Measurements from ENCODE around the gene KLF15. TPM values are rescaled to one million over a fixed set of nuclear protein-coding genes. Genes with fewer than 3 reads are reported as not detected.

Gene KLF15
- total and polyA plus RNA-seq, 9 of the 15 experiments (the other 6 are each of a cell fraction or from before 2014, with no cell fraction given), result 0.08 to 4.8 (median 1.2) TPM

DNA sequence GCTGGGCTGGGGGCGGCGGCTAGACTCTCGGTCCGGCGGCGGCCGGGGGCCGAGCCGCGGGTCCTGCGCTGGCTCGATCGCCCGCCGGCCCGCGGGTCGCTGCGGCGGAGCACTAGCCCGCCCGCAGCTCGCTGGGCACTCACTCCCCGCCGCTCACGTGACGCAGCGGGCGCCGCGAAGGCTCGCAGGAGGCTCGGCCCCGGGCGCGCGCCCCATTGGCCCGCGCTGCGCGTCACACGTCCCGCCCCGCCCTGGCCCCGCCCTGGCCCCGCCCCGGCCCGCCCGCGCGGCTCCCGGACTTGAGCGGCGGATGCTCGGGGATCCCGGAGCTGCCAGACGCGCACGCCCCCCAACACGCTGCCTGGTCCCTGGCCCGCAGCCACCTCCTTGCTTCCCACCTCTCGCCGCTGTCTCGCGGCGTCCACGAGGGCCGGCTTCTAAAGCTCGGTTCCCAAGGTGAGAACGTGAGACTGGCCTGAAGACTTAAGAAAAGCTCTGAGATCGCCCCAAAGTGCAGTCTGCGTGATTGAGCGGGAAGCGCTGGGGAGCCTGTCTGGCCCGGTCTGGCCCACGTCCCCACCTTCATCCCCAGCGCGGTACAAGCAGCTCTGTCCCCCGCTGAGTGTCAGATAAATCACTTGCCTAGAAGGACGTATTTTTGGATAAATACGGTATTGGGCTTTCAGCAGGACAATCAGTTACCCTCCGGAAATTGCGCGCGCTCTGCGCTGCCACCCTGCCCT lies at the start of gene KLF15 (continued):
- TF ChIP-seq SP2 (IDR thresholded peaks at IDR 0.05; ENCODE audit: extremely low read depth, low read depth, low read length, poor library complexity, severe bottlenecking), result no peak
- TF ChIP-seq, protein P1, sequence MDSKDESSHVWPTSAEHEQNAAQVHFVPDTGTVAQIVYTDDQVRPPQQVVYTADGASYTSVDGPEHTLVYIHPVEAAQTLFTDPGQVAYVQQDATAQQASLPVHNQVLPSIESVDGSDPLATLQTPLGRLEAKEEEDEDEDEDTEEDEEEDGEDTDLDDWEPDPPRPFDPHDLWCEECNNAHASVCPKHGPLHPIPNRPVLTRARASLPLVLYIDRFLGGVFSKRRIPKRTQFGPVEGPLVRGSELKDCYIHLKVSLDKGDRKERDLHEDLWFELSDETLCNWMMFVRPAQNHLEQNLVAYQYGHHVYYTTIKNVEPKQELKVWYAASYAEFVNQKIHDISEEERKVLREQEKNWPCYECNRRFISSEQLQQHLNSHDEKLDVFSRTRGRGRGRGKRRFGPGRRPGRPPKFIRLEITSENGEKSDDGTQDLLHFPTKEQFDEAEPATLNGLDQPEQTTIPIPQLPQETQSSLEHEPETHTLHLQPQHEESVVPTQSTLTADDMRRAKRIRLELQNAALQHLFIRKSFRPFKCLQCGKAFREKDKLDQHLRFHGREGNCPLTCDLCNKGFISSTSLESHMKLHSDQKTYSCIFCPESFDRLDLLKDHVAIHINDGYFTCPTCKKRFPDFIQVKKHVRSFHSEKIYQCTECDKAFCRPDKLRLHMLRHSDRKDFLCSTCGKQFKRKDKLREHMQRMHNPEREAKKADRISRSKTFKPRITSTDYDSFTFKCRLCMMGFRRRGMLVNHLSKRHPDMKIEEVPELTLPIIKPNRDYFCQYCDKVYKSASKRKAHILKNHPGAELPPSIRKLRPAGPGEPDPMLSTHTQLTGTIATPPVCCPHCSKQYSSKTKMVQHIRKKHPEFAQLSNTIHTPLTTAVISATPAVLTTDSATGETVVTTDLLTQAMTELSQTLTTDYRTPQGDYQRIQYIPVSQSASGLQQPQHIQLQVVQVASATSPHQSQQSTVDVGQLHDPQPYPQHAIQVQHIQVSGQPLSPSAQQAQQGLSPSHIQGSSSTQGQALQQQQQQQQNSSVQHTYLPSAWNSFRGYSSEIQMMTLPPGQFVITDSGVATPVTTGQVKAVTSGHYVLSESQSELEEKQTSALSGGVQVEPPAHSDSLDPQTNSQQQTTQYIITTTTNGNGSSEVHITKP (IDR thresholded peaks at IDR 0.05; ENCODE audit: partially characterized antibody), result no peak
- TF ChIP-seq ZNF41 (CRISPR knock-in tag; conservative IDR thresholded peaks at IDR 0.05), result no peak
- no peak for TF ChIP-seq MTA3 (IDR thresholded peaks at IDR 0.05; ENCODE audit: borderline replicate concordance)
- no peak for TF ChIP-seq ZNF561 (CRISPR knock-in tag; conservative IDR thresholded peaks at IDR 0.05)
- 0 out of 2 replicates have a peak, but pooled peaks have one; percentile 55 for TF ChIP-seq KDM2B (CRISPR knock-in tag; IDR thresholded peaks at IDR 0.05)
- no peak for TF ChIP-seq HDAC8 (tag; IDR thresholded peaks at IDR 0.05)
- TF ChIP-seq, protein P2, sequence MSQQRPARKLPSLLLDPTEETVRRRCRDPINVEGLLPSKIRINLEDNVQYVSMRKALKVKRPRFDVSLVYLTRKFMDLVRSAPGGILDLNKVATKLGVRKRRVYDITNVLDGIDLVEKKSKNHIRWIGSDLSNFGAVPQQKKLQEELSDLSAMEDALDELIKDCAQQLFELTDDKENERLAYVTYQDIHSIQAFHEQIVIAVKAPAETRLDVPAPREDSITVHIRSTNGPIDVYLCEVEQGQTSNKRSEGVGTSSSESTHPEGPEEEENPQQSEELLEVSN (IDR thresholded peaks at IDR 0.05; ENCODE audit: borderline replicate concordance in 1 of 2, extremely low read depth in 1 of 2, insufficient read depth in 1 of 2, insufficient read length in 1 of 2, low read depth in 1 of 2, low read length in 1 of 2, poor library complexity in 1 of 2, severe bottlenecking in 1 of 2), result peak in 1 of 2 experiments; percentile 44
- peak; percentile 7 for TF ChIP-seq NFYB (IDR thresholded peaks at IDR 0.05; ENCODE audit: extremely low read depth, insufficient read length)
- TF ChIP-seq ESRRA (IDR thresholded peaks at IDR 0.05; ENCODE audit: borderline replicate concordance, low read depth), result no peak
- TF ChIP-seq, protein P3, sequence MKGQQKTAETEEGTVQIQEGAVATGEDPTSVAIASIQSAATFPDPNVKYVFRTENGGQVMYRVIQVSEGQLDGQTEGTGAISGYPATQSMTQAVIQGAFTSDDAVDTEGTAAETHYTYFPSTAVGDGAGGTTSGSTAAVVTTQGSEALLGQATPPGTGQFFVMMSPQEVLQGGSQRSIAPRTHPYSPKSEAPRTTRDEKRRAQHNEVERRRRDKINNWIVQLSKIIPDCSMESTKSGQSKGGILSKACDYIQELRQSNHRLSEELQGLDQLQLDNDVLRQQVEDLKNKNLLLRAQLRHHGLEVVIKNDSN (CRISPR knock-in tag; IDR thresholded peaks at IDR 0.05), result peak; percentile 50; the same call in 1 of the 2 replicates
- TF ChIP-seq, protein P4, sequence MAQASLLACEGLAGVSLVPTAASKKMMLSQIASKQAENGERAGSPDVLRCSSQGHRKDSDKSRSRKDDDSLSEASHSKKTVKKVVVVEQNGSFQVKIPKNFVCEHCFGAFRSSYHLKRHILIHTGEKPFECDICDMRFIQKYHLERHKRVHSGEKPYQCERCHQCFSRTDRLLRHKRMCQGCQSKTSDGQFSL (CRISPR knock-in tag; IDR thresholded peaks at IDR 0.05), result no peak
- TF ChIP-seq, protein P4 (tag; IDR thresholded peaks at IDR 0.05), result no peak
- TF ChIP-seq CREM (IDR thresholded peaks at IDR 0.05; ENCODE audit: low read depth), result peak; percentile 53; the same call in 1 of the 2 replicates
- no peak for TF ChIP-seq ZNF75A (CRISPR knock-in tag; IDR thresholded peaks at IDR 0.05)
- TF ChIP-seq BHLHE40 (IDR thresholded peaks at IDR 0.05; ENCODE audit: low read length), result peak; percentile 92
- no peak for TF ChIP-seq CBFA2T3 (IDR thresholded peaks at IDR 0.05)
- TF ChIP-seq RAD21 (CRISPR knock-in tag; conservative IDR thresholded peaks at IDR 0.05 in 1 of 2, IDR thresholded peaks at IDR 0.05 in 1 of 2), result no peak
- TF ChIP-seq ZNF23 (CRISPR knock-in tag; IDR thresholded peaks at IDR 0.05), result no peak
- TF ChIP-seq PRPF4 (IDR thresholded peaks at IDR 0.05; ENCODE audit: insufficient read depth, low read depth, low read length, poor library complexity, severe bottlenecking), result no peak
- TF ChIP-seq SIN3B (IDR thresholded peaks at IDR 0.05; ENCODE audit: low read depth), result no peak
